Suprapubic skin (tissue), 3 donors: ENCODE results near the gene LRRC42.

Experiments used
- EP300 ChIP-seq: sonication (generic); formaldehyde crosslinking; IDR thresholded peaks from one replicate; pipeline ENCODE4 v1.6.1; 2017; ENCODE audit warnings: antibody characterized with exemption
- POLR2A ChIP-seq, 2 donors: fragments of 450-650 bp; IDR thresholded peaks; one replicate each; pipeline ENCODE4 v1.6.1; 2017; ENCODE audit warnings: antibody characterized with exemption in 2 of 2, mild to moderate bottlenecking in 2 of 2, moderate library complexity in 2 of 2
- TF ChIP-seq, protein P1 (sequence below), 2 donors: fragments of 200-600 bp in 1 of 2; fragments of 450-650 bp in 1 of 2; sonication (generic) in 1 of 2; IDR thresholded peaks; one replicate each; pipeline ENCODE4 v1.5.1; 2016 to 2019; ENCODE audit warnings: antibody characterized with exemption in 2 of 2, mild to moderate bottlenecking in 1 of 2, moderate library complexity in 1 of 2

DNA sequence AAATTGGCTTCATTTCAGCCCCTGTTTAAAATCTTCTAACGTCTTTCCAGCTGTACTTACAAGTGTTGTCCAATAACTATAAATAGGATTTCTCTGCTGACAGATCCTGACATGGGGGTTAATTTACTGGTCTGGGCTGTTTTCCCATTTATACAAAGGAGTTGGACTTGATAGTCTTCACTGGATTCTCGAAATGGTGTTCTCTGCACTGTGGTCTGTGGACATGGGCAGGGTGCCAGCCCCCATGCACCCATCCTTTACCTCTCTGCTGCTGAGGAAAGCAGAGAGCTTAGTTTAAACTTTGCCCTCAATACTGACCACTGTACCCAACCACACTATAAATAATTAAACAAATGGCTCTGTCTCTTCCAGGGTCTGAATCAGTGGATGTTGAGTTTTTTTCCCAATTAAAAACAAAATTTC is 46.9 kb upstream of the LRRC42 start:
- TF ChIP-seq, protein P1, sequence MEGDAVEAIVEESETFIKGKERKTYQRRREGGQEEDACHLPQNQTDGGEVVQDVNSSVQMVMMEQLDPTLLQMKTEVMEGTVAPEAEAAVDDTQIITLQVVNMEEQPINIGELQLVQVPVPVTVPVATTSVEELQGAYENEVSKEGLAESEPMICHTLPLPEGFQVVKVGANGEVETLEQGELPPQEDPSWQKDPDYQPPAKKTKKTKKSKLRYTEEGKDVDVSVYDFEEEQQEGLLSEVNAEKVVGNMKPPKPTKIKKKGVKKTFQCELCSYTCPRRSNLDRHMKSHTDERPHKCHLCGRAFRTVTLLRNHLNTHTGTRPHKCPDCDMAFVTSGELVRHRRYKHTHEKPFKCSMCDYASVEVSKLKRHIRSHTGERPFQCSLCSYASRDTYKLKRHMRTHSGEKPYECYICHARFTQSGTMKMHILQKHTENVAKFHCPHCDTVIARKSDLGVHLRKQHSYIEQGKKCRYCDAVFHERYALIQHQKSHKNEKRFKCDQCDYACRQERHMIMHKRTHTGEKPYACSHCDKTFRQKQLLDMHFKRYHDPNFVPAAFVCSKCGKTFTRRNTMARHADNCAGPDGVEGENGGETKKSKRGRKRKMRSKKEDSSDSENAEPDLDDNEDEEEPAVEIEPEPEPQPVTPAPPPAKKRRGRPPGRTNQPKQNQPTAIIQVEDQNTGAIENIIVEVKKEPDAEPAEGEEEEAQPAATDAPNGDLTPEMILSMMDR (IDR thresholded peaks at IDR 0.05), result no peak
- TF ChIP-seq EP300, result no peak
- TF ChIP-seq POLR2A (IDR thresholded peaks at IDR 0.05), result no peak
